ENCODE measurements around the gene TRABD2B. TPM values are rescaled to one million over a fixed set of nuclear protein-coding genes. Genes with fewer than 3 reads are reported as not detected.
A peak's percentile ranks its signal among the peaks of the same experiment; 100 is the strongest.

The TRABD2B gene
- total RNA-seq, 2 donors from 2014 or later = 2.6 to 4.3 TPM

- DNase-seq = peak in 3 of 4 donors; percentile 15 to 36 (median 24)
- WGBS, 2 donors = 63 to 67% methylated on average over 23 to 24 of the region's 24 CpGs
These were observed 222.0 kb downstream of the TRABD2B start for GRCh38 chr1:47774986-47775834.

GRCh38 chr1:47772960-47773682, 224.1 kb downstream of the TRABD2B start:
- ATAC-seq = no peak
- Histone ChIP-seq H3K27me3 (no peaks in the 10 kb centered on the region), H3K9me3 (no peaks in the 10 kb centered on the region), H3K27ac (no peak overlapping the region), H3K4me3 (no peak overlapping the region), H3K36me3 (replicated peaks in 1 of 2; ENCODE audit: insufficient read depth in 1 of 2, low read depth in 2 of 2) (no peaks in the 10 kb centered on the region), H3K4me1 (peaks cover 9% of the 10 kb centered on the region)
- no peak for DNase-seq
- TF ChIP-seq CTCF (IDR thresholded peaks at IDR 0.05) (no peak), POLR2A (IDR thresholded peaks at IDR 0.05) (no peak)
- WGBS, 2 donors = 85 to 90% methylated on average over 11 of the region's 11 CpGs
- intact Hi-C loops (cut with DNase I) = no loop called here

More at GRCh38 chr1:47774986-47775834, 222.0 kb downstream of the TRABD2B start:
- Histone ChIP-seq H3K36me3 (replicated peaks in 1 of 2; ENCODE audit: insufficient read depth in 1 of 2, low read depth in 2 of 2) (no peaks in the 10 kb centered on the region), H3K27ac (peak overlapping the region in 1 of 4 donors; percentile 42), H3K4me3 (no peak overlapping the region), H3K27me3 (no peaks in the 10 kb centered on the region), H3K9me3 (no peaks in the 10 kb centered on the region), H3K4me1 (peaks cover 3% of the 10 kb centered on the region)
- intact Hi-C loops (cut with DNase I) = no loop called here
- TF ChIP-seq CTCF (IDR thresholded peaks at IDR 0.05) (no peak), POLR2A (IDR thresholded peaks at IDR 0.05) (no peak)
- ATAC-seq = no peak

GRCh38 chr1:47772281-47772680, 224.9 kb downstream of the TRABD2B start:
- 85 to 88% methylated on average over 11 of the region's 11 CpGs for WGBS, 2 donors
- no peak for TF ChIP-seq POLR2A (IDR thresholded peaks at IDR 0.05)
- TF ChIP-seq CTCF (IDR thresholded peaks at IDR 0.05) = no peak
- ATAC-seq = no peak
- intact Hi-C loops (cut with DNase I) = no loop called here
- H3K27me3 ChIP-seq = no peaks in the 10 kb centered on the region
- DNase-seq = no peak
- no peaks in the 10 kb centered on the region for H3K36me3 ChIP-seq (replicated peaks in 1 of 2; ENCODE audit: insufficient read depth in 1 of 2, low read depth in 2 of 2)
- H3K27ac ChIP-seq = no peak overlapping the region
- no peaks in the 10 kb centered on the region for H3K9me3 ChIP-seq
- H3K4me1 ChIP-seq = peaks cover 14% of the 10 kb centered on the region
- no peak overlapping the region for H3K4me3 ChIP-seq

- TF ChIP-seq POLR2A (IDR thresholded peaks at IDR 0.05) = no peak
- no peak for TF ChIP-seq CTCF (IDR thresholded peaks at IDR 0.05)
- no peak for ATAC-seq
- intact Hi-C loops (cut with DNase I) = no loop called here
- no peaks in the 10 kb centered on the region for H3K36me3 ChIP-seq (replicated peaks in 1 of 2; ENCODE audit: insufficient read depth in 1 of 2, low read depth in 2 of 2)
- peaks cover 19% of the 10 kb centered on the region for H3K4me1 ChIP-seq
- H3K9me3 ChIP-seq = no peaks in the 10 kb centered on the region
- 71 to 83% methylated on average over 12 to 13 of the region's 13 CpGs for WGBS, 2 donors
- no peak overlapping the region for H3K4me3 ChIP-seq
- no peak for DNase-seq
- peak overlapping the region in 1 of 4 donors; percentile 20 for H3K27ac ChIP-seq
- H3K27me3 ChIP-seq = no peaks in the 10 kb centered on the region
These were observed 225.4 kb downstream of the TRABD2B start for GRCh38 chr1:47771751-47772150.

All from body of pancreas (tissue), 4 donors.